Daoy (cell line): ENCODE data around the gene EFCAB3. TPM values are rescaled to one million over a fixed set of nuclear protein-coding genes. Genes with fewer than 3 reads are reported as not detected.
"Not testable (repeated sequence)": the region's sequence is repeated elsewhere in the genome, so short reads cannot be mapped to it uniquely, and the experiment has no call there.

Experiments used
- DNase-seq: peaks from one replicate; pipeline ENCODE4 v3.0.0-alpha.2; 2015; ENCODE audit warnings: low read depth
- total RNA-seq: library from RNA; depleted of rRNA; stranded (reverse); fragments of >200 nt; shearing (Covaris generic); gene quantifications from 2 replicates; pipeline ENCODE4 v1.2.3, GENCODE V29; 2014; rRNA removed

Gene EFCAB3
- total RNA-seq, 1 experiment from 2014 or later: not detected

DNA sequence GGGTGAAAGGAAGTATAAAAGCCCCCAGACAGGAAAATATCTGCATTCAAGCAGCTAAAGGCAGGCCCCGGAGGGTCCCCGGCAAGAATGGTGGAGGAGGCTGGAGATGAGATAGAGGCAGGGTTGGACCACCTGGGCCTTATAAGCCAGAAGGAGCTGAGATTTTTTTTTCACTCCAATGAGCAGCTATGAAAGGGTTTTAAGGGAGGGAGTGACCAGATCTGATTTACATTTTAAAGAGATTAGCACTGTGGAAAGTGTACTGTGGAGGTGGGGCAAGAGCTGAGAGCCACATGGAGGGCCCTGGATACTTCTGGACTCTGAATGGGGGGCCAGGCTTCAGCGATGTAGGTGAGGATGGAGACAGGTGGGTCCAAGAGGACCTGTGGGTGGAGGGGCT is 84.1 kb downstream of the EFCAB3 start:
- DNase-seq: not testable (repeated sequence)

DNA sequence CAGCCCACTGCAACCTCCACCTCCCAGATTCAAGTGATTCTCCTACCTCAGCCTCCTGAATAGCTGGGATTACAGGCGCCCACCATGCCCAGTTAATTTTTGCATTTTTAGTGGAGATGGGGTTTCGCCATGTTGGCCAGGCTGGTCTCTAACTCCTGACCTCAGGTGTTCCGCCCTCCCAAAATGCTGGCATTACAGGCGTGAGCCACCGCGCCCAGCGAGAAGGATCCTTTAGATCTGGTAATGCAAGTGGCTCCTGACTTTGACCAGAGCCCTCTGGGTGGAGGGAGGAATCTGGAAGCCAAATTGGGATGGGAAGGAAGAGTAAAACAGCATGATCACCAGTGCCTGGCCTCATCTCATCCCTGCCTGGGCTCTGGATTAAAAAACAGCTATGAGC is 84.9 kb downstream of the EFCAB3 start:
- not testable (repeated sequence) for DNase-seq

Other genes with a start within 250 kb of the EFCAB3 start
- 26.1 and 27.7 TPM in 2 replicates for gene METTL2A, start 43.3 kb downstream of the EFCAB3 start, total RNA-seq
- 52.1 and 78.3 TPM in 2 replicates for gene TLK2, start 98.3 kb downstream of the EFCAB3 start, total RNA-seq
- 66.2 and 86.4 TPM in 2 replicates for gene MRC2, start 247.1 kb downstream of the EFCAB3 start, total RNA-seq